IPS-NIHi7 (cell line): ENCODE data around the gene DGKB.

Source experiments
- DNase-seq: peaks from one replicate; pipeline ENCODE4 v3.0.0; 2012; ENCODE audit warnings: mixed read lengths; ENCODE audit errors: extremely low spot score

Gene DGKB

DNA sequence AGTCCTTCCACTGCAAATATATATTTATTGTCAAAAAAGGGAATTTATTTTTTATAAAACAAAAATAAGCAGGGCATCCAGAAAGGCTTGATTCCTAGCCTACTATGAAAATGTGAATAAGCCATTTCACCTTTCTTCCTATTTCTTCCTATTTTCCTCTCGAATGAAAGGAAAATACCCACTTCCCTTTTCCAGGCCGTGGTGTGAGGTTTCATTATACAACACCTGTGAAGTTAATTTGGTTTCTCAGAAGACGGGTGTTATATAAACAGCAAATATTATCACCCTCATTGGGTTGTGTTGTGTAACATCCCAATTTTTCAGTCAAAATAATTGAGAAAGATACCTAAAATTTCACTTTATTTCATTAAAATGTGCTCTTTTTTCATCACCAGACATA, 214.3 kb downstream of the DGKB start:
- no peak for DNase-seq

DNA sequence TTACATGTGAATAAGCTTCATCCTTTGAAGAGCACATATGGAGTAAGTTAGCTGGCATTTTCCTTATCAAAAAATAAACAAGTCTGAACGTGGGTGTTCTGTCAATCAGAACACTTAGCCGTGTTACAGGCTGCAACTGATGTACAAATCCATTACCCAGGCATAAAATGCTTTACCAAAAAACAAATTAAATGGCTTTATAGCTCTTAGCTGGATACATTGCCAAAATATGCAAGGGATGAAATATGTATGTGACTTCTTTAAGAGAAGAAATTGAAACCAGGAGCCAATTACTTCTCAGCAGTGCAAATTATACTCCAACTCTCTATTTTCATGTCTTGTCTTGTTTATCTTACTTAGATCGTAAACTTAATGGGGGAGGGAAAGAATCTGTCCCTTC, 214.8 kb downstream of the DGKB start:
- DNase-seq = no peak

DNA sequence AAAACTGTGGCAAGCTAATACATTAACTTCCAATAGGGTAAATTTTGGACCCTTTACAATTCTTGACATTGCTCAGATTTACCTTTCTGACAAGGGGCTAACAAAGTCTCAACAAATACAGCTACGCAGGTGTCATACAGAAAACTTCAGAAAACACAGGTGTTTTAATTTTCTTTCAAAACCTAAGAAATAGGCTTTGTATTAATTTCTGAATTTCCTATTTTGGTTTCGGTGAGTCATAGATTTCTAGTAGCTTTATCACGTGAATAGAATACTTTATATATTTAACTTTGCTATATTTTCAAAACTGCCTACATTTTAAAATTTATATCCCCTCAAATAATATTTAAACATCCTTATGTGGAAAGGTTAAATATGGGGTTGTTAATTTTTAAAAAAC, 215.3 kb downstream of the DGKB start:
- no peak for DNase-seq

DNA sequence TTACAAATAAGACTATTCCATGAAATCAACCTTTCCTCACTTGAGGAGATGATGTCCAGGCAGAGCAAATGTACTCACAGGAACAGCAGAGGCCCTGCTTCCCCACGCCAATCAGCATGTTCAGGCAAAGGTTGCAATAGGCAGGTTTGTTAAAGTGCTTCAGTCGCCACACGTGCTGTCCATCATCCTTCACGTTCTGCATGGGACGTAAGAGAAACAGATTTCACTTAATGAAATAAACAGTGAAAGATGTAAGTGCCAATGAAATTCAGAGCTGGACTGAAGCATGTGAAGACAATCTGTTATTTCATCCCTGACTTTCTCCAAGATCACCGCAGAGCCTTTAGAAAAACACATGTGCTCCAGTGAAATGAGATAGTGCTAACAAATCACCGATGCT, 217.4 kb downstream of the DGKB start:
- no peak for DNase-seq

DNA sequence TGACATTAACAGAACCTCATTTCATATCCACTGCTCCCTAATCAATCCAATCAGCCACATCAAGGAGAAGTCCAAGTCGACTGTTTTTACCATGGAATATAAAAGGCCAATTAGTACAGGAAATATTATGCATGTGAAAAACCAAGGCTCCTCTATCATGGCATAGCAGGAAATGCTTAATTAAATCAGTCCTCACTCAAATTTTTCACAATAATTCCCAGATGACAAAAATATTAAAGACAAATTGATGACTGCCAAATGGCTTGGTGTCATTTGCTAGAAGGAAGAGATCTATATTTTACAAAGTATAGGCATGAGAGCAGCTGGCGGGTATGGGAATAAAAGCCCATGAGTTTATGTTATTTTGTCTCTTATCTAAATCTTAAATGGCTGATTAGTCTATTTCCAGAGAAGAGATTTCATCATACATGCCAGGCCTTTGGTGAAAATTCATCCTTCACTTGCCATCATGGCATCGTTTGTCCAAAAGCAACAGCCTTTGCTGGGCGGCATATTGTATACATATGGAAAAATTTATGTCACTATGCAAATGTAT, 219.6 kb downstream of the DGKB start:
- DNase-seq = no peak

DNA sequence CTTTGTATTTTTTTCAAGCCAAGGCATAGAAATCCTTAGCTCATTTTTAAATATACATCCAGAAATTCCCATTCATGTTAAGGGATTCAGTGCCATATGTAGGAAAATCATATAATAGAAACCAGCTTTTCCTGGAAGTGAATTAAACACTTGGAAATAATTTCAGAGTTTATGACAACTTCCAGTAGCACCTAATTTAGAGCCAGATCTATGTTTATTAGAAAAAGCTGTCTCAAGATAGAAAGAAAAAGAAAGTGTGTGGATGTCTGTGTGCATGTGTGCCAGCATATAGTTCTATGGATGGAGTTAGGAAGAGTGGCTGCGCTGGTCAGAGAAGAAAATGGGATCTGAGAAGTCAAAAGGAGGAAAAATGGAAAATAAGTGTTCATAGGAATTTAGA, 225.7 kb downstream of the DGKB start:
- no peak for DNase-seq

DNA sequence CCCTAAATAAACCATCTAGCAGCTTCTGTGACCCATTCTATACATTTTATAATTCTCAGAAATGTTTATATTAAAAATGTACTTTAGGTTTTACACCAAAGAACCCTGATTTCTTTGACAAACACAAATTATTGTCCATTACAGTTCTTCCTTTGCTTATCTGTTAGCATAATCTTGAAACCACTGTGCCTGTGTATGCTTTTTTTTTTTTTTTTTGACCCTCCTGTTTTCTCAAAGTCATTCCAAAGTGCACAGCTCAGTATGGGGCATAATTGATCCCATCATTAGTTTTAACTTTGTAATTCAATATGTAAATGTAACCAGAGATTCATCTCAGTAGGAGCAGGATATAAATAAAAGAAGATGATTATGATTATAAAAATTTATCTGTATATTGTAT, 229.3 kb downstream of the DGKB start:
- DNase-seq = no peak

DNA sequence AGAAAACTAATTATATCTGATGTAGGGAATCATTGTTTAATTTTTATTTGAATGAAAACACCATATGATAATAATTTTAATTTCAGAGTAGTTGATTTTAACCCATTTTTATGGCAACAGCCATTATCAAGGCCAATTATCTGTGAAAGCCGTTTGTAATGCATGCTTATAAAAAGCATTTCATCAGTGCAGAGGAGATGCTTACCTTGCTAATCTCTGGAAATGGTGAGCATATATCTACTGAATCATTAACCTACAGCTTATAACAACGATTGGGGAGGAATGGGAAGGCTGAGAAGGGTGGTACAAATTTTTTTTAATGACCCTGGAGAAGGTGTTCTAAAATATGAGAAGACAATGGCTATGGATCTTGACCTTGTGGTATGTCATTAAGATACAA, 235.6 kb downstream of the DGKB start:
- DNase-seq = no peak

DNA sequence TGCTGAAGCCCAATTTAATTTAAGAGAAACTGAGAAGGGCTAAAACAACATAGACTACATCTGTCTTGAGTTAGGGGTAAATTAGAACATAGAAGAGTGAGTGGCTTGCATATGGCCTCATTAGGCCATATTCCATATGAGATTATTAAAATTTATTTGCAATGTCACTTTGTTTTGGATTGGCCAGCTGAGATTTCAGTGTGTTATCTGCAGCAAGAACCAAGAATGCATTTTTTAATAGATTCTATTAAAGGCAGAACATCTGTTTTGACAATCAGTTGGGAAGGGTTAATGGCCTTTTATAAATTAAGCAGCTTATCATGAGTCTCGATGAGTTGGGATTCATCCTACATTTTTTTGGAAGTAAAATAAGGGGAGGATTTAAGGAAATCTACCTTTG, 236.2 kb downstream of the DGKB start:
- DNase-seq = no peak

DNA sequence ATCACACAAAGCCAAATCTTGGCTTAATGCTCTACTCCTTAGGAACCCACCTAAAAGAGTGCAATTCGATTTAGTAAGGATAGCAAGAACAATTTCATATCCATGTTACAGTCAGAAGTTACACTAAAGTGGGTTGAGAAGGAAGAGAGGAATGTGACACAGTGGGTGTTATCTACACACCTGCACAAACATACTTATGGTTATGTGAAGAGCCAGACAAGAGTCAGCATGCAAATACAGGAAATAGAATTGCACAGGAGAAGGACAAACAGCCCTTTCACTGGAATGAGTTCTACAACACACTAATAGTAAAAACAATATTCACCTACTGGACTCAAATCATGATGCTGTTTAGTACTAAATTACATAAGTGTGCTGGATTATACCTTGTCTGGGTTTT, 262.8 kb downstream of the DGKB start:
- DNase-seq = no peak

DNA sequence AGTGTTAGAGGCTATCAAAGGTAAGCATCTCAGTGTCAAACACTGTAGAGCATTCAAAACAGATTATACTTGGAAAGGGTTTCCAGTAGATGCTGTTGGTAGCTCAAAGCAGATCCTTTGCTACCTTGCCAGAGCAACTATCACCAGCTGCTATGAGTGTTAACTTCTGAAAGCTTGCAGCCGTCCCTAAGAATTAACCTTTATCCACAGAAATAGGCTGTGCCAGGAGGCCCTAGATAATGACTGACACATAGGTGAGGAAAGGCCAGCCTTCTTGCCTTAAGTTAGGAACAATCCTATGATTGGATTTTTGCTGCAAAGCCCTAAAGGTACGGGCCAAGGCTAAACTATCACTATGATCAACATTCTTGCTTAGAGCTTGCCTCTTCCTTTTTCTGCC, 263.2 kb downstream of the DGKB start:
- DNase-seq = no peak

DNA sequence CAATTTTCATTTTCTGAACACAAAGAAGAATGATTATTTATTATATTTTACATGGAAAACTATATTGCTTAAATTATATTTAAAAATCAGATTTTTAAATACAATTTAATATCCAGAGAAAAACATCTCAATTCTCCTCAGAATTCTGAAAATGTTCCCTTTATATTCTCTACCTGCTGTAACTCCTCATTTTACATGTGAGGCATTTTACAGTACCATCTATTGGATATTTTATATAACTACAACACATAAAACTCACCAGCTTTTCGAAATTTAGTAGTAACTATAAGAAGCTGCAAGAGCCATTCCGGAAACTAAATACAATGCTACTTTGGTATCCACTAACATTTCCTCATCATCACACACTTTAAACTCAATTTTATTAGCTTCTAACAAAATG, 264.6 kb downstream of the DGKB start:
- DNase-seq = no peak

DNA sequence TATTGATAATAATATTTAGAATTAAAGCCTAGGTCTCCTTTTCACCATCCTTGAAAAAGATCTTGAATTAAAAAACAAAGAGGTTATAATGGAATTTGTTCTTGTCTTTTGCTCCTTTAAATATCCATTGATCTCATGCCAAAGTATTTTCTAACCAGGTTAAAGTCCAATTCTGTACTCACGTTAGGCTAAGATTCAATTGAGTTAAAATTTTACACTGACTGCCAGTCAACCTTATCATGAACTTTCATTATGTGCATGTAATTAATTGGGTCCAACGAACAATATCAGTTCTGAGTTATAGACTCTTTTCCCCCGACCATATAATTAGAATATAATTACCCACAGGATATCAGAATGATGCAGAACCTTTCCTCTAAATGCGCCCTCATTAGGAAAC, 266.6 kb downstream of the DGKB start:
- DNase-seq = no peak

DNA sequence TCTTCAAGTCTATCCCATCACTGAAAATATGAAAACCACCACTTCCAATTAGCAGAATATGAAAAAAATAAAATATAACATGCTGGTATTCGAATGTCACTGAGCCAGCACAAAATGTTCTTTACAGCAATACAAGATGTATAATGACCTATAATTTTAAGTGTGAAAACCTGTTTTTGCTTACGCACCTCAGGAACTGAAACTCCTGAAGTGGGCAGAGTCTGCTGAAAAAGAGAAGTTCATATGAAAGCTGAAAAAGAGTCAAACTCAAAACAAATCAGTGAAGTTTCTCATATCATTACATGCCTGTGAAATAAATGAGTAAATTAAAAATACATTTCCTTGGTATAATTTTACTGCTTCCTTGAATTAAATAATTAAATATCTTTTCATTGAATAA, 272.5 kb downstream of the DGKB start:
- DNase-seq = no peak

DNA sequence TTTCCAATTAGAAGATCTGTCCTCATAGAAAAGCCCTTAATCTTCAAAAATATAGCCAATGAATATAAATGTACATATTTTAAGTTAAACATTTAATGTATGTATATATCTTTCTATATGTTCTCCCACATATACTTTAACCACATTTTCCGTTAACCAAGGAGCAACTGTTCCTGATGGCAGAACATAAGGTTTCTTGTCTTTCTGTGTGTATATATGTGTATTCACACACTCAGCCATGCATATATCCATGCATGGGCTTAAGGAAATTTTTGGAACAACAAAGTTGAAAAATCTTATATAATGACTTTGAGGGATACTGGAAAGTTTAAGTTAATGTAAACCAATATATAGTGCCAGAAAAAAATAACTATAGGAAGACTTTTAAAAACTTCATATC, 274.0 kb downstream of the DGKB start:
- no peak for DNase-seq

DNA sequence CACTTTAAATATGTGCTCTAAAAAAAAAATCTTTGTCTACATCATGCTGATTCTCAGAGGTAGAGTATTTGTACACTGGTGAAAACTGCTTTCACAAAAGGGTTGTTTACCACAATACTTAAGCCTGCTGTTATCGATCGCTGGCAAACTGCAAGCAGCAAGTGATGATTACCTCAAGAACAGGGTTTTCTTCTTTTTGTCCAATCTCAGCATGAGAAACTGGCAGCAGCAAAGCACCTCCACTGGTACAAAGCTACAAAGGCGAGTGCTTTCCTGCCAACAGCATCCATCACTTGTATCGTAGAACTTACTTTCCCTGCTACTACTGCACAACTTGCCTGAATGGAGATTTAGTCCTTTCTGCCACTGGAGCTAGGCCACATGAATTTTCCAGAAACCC, 276.5 kb downstream of the DGKB start:
- no peak for DNase-seq

DNA sequence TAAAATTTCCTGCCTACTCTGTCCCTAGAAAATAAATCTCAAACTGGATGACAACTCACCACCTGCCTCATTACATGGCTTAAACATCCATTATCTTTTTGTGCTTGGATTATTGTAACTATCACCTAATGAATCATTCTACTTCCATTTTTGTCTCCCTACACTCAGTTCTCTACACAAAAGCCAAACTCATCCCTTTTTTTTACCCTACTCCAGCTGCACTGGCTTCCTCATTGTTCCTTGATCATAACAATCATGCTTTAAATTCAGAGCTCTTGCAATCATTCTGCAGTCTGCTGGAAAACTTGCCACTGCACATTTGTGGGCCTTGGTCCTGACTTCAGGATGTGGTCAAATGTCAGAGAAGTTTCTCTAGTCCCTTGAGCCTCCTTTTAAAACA, 280.0 kb downstream of the DGKB start:
- no peak for DNase-seq

DNA sequence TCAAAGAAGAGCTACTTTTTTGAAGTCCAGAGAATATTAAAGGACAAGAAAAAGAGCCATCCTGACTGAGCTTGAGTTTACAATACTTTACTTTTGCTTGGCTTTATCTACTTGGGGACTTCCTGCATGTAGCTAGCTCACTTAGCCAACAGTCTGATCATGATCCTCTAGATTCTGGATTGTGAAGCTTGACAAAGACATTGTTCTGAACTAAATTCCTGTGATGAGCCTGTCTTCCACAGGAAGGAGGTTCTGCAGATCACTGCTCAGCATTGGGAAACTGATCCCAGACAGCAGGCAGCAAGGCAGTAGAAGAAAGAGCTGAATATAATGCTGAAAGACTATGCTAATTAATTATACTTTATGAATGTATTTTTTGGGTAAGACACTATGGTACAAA, 296.4 kb downstream of the DGKB start:
- DNase-seq = no peak

DNA sequence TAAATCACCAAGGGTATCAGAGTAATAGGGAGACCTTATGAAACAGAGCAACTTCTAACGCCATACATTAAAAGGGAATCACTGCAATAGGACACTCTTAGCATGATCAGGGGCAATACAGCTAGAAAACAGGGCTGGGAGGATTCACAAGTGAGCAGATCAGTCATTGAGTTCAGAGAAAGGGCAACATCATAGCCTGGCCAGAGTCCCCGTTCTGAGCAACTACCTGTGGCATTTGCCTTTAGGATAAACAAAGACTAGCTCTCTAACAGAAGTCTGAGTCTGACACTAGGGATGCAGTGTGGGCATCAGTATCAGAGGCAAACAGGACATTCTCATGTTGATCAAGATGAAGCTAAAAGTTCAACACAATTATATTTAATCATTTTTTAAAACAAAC, 297.9 kb downstream of the DGKB start:
- no peak for DNase-seq

DNA sequence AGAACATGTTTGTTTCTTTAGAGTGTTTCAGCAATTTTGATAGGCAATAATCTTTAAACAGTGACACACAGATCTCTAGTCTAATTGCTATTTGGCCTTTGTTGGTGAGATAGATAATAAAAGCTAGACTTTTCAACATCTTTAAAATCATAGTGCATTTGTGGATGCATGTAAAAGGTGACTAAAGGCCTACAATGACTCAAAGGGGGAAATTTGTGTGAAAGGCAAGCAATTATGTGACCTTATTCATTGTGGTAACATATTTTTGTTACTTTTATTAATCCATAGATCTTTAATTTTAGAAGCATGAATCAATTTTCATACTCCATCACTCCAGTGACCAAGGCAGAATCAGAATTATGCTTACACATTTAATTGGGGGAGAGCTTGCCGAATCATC, 299.7 kb downstream of the DGKB start:
- no peak for DNase-seq

DNA sequence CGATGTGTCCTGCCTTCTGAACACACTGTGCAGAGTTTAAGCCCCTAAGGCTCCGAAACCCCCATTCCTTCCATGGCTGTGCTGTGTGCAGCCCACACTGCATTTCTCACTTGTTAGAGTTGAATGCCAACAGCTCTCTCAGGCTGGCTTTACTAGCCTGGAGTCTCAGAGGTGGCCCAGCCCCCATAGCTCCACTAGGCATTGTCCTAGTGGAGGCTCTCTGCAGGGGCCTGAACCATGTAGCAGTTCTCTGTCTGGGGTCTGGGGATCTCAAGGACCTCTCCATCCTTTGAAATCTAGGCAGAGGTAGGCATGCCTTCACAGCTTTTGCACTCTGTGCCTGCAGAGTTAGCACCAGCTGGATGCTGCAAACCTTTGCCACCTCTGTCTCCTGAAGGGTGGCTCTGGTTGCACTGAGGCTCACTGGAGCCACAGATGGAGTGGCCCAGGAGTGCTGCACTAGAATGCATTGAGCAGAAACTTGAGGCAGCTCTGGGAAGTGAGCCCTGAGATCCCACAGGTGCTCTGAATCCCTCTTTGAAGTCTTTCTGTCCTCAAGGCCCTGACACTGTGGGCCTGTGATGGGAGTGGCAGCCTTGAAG, 301.7 kb downstream of the DGKB start:
- no peak for DNase-seq

DNA sequence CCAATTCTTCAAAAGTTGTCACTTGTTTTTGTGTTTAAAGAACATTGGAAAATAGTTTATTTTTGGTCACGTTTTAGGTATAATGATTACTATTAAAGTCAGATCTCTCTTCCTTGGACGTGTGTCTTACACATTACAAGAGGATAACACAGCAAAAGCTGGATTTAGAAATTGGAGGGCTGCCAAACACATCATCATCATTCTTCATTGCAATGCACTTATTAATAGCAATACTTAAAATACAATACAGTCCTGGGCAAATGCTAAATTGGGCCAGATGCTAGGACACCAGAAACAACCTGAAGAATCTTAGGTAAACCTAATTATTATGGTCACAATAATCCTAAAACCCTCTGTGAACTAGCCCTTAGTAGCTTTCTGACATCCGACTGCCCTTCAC, 303.6 kb downstream of the DGKB start:
- DNase-seq = no peak

DNA sequence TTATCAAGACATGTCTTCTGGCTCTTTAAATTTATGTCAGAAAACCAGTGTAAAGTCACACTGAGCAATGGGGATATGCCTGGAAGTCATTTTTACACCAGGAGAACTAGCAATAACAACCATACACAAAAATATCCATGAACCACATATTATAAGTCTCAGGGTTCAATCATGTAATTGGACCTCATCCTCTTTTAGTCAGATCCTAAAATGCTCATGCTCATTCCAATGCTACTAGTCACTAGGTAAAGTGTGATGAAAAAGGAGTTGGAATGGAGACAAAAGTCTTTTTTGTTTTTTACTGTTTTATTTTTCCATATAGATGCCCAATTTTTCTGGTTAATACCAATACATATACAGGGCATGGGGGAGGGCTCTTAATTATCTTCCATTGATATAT, 306.1 kb downstream of the DGKB start:
- DNase-seq = no peak

DNA sequence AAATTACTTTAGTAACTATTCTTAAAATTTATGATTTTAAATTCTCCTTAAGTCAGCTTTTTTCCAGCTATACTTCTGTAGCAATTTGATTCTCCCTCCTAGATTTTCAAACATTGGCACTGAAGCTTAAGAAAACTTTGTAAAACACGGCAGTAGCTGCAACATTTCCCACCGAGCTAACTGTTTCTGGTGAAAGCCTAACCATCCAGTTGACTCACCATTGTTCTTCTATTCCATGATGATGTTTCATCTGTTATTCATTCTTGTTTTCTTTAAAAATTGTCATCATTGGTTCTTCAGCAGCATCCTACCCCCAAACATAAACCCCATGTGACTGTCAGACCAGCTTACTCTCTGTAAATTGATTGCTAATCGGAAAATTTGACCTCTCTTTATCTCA, 312.3 kb downstream of the DGKB start:
- no peak for DNase-seq
